ENCODE results near the gene CNGB1.

DNA sequence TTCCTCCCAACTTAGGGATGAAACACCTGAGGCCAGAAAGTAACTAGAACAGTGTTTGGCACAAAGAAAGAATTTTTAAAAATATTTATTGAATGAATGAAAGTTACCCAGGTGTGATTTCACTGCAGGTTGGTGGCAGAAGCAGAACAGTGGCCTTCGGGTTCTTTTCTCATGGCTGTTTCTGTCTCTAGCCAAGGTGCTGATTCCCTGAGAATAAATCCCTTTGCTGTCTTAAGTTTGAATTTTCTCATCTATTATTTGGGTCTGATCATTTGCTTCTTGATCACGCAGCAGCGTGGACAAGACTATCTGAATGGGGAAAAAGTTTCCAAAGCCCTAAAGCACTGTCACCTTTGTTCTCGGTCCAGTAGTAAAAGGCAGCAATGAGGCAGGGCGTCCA, 95.6 kb downstream of the CNGB1 start:
- TF ChIP-seq, protein P1, sequence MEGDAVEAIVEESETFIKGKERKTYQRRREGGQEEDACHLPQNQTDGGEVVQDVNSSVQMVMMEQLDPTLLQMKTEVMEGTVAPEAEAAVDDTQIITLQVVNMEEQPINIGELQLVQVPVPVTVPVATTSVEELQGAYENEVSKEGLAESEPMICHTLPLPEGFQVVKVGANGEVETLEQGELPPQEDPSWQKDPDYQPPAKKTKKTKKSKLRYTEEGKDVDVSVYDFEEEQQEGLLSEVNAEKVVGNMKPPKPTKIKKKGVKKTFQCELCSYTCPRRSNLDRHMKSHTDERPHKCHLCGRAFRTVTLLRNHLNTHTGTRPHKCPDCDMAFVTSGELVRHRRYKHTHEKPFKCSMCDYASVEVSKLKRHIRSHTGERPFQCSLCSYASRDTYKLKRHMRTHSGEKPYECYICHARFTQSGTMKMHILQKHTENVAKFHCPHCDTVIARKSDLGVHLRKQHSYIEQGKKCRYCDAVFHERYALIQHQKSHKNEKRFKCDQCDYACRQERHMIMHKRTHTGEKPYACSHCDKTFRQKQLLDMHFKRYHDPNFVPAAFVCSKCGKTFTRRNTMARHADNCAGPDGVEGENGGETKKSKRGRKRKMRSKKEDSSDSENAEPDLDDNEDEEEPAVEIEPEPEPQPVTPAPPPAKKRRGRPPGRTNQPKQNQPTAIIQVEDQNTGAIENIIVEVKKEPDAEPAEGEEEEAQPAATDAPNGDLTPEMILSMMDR (IDR thresholded peaks at IDR 0.05), result no peak
- TF ChIP-seq POLR2A (IDR thresholded peaks at IDR 0.05), result no peak
- no peak for TF ChIP-seq EP300 (IDR thresholded peaks at IDR 0.05; ENCODE audit: low read depth)
- TF ChIP-seq POLR2AphosphoS5 (IDR thresholded peaks at IDR 0.05), result no peak
